ENCODE data around the gene SNAPC2.

The SNAPC2 gene

DNA sequence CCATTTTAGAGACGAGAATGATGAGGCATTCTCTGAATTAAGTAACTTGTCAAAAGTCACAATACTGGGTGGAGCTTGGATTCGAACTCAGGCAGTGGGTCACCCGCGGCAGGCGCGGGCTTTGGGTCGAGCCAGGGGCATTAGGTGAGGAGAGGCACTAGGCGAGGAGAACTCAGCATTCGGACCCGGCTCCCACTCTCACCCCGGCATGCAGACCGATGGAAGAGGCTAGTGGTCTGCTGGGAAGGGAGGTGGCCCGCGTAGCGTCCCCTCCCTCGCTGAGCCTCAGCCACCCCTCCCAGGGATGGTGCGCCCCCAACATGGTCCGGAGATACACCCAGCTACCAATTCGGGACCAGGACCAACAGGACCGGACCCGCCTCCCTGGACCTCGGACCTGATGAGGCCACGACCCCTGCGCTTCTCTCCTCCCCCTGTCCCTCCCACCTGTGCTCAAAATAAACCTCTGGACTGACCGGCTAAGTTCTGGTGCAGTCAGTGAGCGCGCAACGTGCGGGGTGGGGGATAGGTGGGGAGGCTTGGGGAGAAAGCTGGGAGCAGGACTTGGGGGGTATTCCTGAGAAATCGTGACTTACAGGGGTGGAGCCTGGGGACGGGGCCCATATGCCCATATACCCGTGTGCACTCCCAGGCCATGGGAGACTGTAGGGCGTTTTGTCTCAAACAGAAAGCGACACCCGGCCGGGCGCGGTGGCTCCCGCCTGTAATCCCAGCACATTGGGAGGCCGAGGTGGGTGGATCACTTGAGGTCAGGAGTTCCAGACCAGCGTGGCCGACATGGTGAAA lies 1.3 kb upstream of the SNAPC2 start:
- H3K27me3 ChIP-seq (ENCODE audit: insufficient read depth, poor library complexity, severe bottlenecking): peaks cover 3% of the 10 kb centered on the region
- no peak overlapping the region for H3K4me3 ChIP-seq (replicated peaks; ENCODE audit: insufficient read depth, low read length)
- no peak overlapping the region for H3K27ac ChIP-seq (replicated peaks)

DNA sequence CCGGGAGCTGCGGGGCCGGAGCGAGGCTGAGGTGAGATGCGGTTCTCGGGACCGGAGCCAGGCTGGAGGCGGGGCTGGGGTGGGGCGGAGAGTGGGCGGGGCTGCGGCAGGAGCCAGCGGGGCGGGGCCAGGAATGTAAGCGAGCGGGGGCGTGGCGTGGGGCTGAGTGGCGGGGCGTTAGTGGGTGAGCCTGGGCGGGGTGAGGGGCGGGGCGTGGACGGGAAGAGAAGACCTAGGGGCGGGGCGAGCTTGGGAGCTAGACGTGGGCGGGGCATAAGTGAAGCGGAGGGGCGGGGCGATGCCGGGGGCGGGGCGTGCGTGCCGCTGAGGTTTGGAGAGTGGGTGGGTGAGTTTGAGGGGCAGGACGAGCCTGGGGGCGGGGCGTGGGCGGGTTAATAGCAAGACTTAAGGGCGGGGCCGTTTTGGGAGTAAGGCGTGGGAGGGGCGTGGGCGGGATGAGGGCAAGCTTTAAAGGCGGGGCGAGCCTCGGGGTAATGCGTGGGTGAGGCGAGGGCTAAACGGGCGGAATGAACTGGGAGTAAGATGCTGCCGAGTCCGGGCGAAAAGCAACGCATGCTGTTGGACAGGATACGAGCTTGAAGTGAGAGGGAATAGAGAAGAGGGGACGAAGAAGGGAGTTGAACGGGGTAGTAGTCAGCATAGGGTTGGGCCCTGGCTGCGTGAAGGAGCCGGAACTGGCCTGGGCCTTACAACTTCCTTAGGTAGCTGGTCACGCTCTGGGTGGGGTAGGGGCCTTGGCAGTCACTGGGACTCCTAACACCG lies 572 bp downstream of the SNAPC2 start:
- Histone ChIP-seq H3K4me3 (replicated peaks; ENCODE audit: insufficient read depth, low read length) (peak overlapping the region; percentile 85), H3K27ac (replicated peaks) (peak overlapping the region; percentile 57), H3K27me3 (ENCODE audit: insufficient read depth, poor library complexity, severe bottlenecking) (peaks cover 3% of the 10 kb centered on the region)
- TF ChIP-seq POLR2AphosphoS5 (IDR thresholded peaks at IDR 0.05; ENCODE audit: low read depth): no peak
- TF ChIP-seq, protein P1, sequence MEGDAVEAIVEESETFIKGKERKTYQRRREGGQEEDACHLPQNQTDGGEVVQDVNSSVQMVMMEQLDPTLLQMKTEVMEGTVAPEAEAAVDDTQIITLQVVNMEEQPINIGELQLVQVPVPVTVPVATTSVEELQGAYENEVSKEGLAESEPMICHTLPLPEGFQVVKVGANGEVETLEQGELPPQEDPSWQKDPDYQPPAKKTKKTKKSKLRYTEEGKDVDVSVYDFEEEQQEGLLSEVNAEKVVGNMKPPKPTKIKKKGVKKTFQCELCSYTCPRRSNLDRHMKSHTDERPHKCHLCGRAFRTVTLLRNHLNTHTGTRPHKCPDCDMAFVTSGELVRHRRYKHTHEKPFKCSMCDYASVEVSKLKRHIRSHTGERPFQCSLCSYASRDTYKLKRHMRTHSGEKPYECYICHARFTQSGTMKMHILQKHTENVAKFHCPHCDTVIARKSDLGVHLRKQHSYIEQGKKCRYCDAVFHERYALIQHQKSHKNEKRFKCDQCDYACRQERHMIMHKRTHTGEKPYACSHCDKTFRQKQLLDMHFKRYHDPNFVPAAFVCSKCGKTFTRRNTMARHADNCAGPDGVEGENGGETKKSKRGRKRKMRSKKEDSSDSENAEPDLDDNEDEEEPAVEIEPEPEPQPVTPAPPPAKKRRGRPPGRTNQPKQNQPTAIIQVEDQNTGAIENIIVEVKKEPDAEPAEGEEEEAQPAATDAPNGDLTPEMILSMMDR (IDR thresholded peaks at IDR 0.05; ENCODE audit: insufficient read depth, low read length): no peak
- no peak for TF ChIP-seq GABPA (IDR thresholded peaks at IDR 0.05; ENCODE audit: low read depth)
- DNase-seq (ENCODE audit: low read depth in 1 of 2, low spot score in 1 of 2): peak; percentile 90 to 97

More for the DNA sequence above, 1.3 kb upstream of the SNAPC2 start:
- DNase-seq (ENCODE audit: low read depth in 1 of 2, low spot score in 1 of 2): no peak
- TF ChIP-seq POLR2AphosphoS5 (IDR thresholded peaks at IDR 0.05; ENCODE audit: low read depth): no peak
- TF ChIP-seq GABPA (IDR thresholded peaks at IDR 0.05; ENCODE audit: low read depth): no peak

DNA sequence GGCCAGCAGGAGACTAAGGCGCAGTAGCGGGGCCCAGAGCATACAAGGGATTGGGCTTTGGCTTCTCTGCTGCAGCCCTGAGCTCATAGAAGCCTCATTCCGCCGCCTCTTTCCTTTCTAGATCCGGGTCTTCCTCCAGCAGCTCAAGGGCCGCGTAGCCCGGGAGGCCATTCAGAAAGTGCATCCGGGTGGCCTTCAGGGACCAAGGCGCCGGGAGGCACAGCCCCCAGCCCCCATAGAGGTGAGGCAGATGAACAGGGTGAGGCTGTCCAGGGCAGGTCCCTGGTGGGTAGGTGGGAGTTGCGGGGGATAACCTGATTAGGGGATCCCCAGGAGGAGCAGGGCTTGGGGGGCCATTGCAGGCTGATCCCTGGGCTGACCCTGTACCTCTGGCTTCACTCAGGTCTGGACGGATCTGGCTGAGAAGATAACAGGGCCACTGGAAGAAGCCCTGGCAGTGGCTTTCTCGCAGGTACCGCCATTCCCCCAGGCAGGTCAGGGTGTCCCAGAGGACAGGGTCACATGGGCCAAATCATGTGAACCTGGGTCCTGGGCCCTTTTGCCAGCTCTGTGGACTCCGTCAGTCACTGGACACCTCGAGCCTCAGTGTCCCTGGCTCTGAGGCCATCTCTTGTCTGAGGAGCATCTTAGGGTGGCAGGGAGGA lies 1.3 kb downstream of the SNAPC2 start:
- no peak for DNase-seq (ENCODE audit: low read depth in 1 of 2, low spot score in 1 of 2)
- Histone ChIP-seq H3K27ac (replicated peaks) (peak overlapping the region; percentile 57), H3K27me3 (ENCODE audit: insufficient read depth, poor library complexity, severe bottlenecking) (no peaks in the 10 kb centered on the region)

DNA sequence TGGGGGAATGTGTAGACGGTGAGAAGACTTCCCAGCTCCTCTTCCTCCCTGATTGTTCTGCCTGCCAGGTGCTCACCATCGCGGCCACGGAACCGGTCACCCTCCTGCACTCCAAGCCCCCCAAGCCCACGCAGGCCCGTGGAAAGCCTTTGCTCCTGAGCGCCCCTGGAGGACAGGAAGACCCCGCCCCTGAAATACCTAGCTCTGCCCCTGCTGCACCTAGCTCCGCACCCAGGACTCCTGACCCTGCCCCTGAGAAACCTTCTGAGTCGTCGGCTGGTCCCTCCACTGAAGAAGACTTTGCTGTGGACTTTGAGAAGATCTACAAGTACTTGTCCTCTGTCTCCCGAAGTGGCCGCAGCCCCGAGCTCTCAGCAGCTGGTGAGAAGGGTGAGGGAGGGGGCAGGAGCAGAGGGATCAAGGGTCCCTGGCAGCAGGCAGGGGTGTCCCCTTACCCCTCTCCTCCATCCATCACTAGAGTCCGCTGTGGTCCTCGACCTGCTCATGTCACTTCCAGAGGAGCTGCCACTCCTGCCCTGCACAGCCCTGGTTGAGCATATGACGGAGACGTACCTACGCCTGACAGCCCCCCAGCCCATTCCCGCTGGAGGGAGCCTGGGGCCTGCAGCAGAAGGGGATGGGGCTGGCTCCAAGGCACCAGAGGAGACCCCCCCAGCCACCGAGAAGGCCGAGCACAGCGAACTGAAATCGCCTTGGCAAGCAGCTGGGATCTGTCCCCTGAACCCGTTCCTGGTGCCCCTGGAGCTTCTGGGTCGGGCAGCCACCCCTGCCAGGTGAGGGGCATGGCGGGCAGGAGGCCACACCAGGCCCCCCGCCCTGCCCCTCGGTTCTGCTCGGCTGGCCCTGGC lies 2.1 kb downstream of the SNAPC2 start:
- no peaks in the 10 kb centered on the region for H3K27me3 ChIP-seq (ENCODE audit: insufficient read depth, poor library complexity, severe bottlenecking)
- no peak overlapping the region for H3K4me3 ChIP-seq (replicated peaks; ENCODE audit: insufficient read depth, low read length)
- no peak for TF ChIP-seq SPI1 (IDR thresholded peaks at IDR 0.05; ENCODE audit: borderline replicate concordance, low read depth)
- TF ChIP-seq, protein P2, sequence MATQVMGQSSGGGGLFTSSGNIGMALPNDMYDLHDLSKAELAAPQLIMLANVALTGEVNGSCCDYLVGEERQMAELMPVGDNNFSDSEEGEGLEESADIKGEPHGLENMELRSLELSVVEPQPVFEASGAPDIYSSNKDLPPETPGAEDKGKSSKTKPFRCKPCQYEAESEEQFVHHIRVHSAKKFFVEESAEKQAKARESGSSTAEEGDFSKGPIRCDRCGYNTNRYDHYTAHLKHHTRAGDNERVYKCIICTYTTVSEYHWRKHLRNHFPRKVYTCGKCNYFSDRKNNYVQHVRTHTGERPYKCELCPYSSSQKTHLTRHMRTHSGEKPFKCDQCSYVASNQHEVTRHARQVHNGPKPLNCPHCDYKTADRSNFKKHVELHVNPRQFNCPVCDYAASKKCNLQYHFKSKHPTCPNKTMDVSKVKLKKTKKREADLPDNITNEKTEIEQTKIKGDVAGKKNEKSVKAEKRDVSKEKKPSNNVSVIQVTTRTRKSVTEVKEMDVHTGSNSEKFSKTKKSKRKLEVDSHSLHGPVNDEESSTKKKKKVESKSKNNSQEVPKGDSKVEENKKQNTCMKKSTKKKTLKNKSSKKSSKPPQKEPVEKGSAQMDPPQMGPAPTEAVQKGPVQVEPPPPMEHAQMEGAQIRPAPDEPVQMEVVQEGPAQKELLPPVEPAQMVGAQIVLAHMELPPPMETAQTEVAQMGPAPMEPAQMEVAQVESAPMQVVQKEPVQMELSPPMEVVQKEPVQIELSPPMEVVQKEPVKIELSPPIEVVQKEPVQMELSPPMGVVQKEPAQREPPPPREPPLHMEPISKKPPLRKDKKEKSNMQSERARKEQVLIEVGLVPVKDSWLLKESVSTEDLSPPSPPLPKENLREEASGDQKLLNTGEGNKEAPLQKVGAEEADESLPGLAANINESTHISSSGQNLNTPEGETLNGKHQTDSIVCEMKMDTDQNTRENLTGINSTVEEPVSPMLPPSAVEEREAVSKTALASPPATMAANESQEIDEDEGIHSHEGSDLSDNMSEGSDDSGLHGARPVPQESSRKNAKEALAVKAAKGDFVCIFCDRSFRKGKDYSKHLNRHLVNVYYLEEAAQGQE (IDR thresholded peaks at IDR 0.05; ENCODE audit: insufficient replicate concordance, low read depth): no peak
- no peak for TF ChIP-seq POLR2AphosphoS5 (IDR thresholded peaks at IDR 0.05; ENCODE audit: low read depth)
- TF ChIP-seq, protein P1 (IDR thresholded peaks at IDR 0.05; ENCODE audit: insufficient read depth, low read length): no peak
- no peak for TF ChIP-seq GABPA (IDR thresholded peaks at IDR 0.05; ENCODE audit: low read depth)
- H3K27ac ChIP-seq (replicated peaks): no peak overlapping the region
- DNase-seq (ENCODE audit: low read depth in 1 of 2, low spot score in 1 of 2): no peak

More for the DNA sequence above, 1.3 kb downstream of the SNAPC2 start:
- H3K4me3 ChIP-seq (replicated peaks; ENCODE audit: insufficient read depth, low read length): peak overlapping the region; percentile 54
- no peak for TF ChIP-seq SPI1 (IDR thresholded peaks at IDR 0.05; ENCODE audit: borderline replicate concordance, low read depth)
- TF ChIP-seq, protein P2 (IDR thresholded peaks at IDR 0.05; ENCODE audit: insufficient replicate concordance, low read depth): no peak
- no peak for TF ChIP-seq GABPA (IDR thresholded peaks at IDR 0.05; ENCODE audit: low read depth)
- TF ChIP-seq, protein P1 (IDR thresholded peaks at IDR 0.05; ENCODE audit: insufficient read depth, low read length): no peak
- TF ChIP-seq POLR2AphosphoS5 (IDR thresholded peaks at IDR 0.05; ENCODE audit: low read depth): no peak

All from HL-60 (cell line).